GM04504 (cell line): ENCODE data around the gene GAGE12F.
"Not testable (repeated sequence)": the region's sequence is repeated elsewhere in the genome, so short reads cannot be mapped to it uniquely, and the experiment has no call there.

ENCODE experiments used
- DNase-seq: peaks from one replicate; pipeline ENCODE4 v3.0.0-alpha.2; 2012; ENCODE audit warnings: low read depth

The GAGE12F gene

GRCh38 chrX:49560542-49560941, at the start of gene GAGE12F:
Gene GAGE12F (plus strand): TSS chrX:49560842. CDS start chrX:49561997, 1,155 bp downstream.
- not testable (repeated sequence) for DNase-seq

GRCh38 chrX:49531877-49532276, 28.8 kb upstream of the GAGE12F start, which contains the start of gene GAGE12C:
Gene GAGE12C (plus strand): TSS chrX:49532177. CDS start chrX:49533332, 1,155 bp downstream.
- not testable (repeated sequence) for DNase-seq

- DNase-seq = not testable (repeated sequence)
These were observed 19.2 kb upstream of the GAGE12F start, which contains the start of gene GAGE12D for GRCh38 chrX:49541433-49541832. Gene GAGE12D (plus strand): TSS chrX:49541733. CDS start chrX:49542888, 1,155 bp downstream.

GRCh38 chrX:49550989-49551388, 9.7 kb upstream of the GAGE12F start, which contains the start of gene GAGE12E:
Gene GAGE12E (plus strand): TSS chrX:49551289. CDS start chrX:49552444, 1,155 bp downstream.
- not testable (repeated sequence) for DNase-seq

- not testable (repeated sequence) for DNase-seq
These were observed 8.1 kb downstream of the GAGE12F start for GRCh38 chrX:49568728-49569127.

- DNase-seq = not testable (repeated sequence)
These were observed 8.5 kb downstream of the GAGE12F start for GRCh38 chrX:49569152-49569551.

- DNase-seq = not testable (repeated sequence)
These were observed 9.5 kb downstream of the GAGE12F start, which contains the start of gene GAGE12G for GRCh38 chrX:49570100-49570499. Gene GAGE12G (plus strand): TSS chrX:49570400. CDS start chrX:49571555, 1,155 bp downstream.

GRCh38 chrX:49579649-49580048, 19.0 kb downstream of the GAGE12F start, which contains the start of gene GAGE12H:
Gene GAGE12H (plus strand): TSS chrX:49579949. CDS start chrX:49581104, 1,155 bp downstream.
- DNase-seq = not testable (repeated sequence)

- DNase-seq = not testable (repeated sequence)
These were observed 28.6 kb downstream of the GAGE12F start, which contains the start of gene GAGE2A for GRCh38 chrX:49589196-49589595. Gene GAGE2A (plus strand): TSS chrX:49589496. CDS start chrX:49590651, 1,155 bp downstream.

- not testable (repeated sequence) for DNase-seq
These were observed 29.3 kb downstream of the GAGE12F start for GRCh38 chrX:49589769-49590478.

- DNase-seq = not testable (repeated sequence)
These were observed 29.8 kb downstream of the GAGE12F start for GRCh38 chrX:49590488-49590887.

- DNase-seq = not testable (repeated sequence)
These were observed 38.1 kb downstream of the GAGE12F start, which contains the start of gene GAGE1 for GRCh38 chrX:49598720-49599119. Gene GAGE1 (plus strand): TSS chrX:49599020. CDS start chrX:49600175, 1,155 bp downstream.

- DNase-seq = no peak
These were observed 50.2 kb downstream of the GAGE12F start for GRCh38 chrX:49610718-49611310.
